GM12878 (cell line): ENCODE results near the gene SPHK2. TPM values are rescaled to one million over a fixed set of nuclear protein-coding genes. Genes with fewer than 3 reads are reported as not detected.

Source experiments
- ATAC-seq: fragments of 200-7000 bp; cut with Tn5 transposase; 3 replicates; pipeline ENCODE4 v1.9.1; 2020; ENCODE audit warnings: mild to moderate bottlenecking, moderate library complexity
- BruUV-seq: library from RNA; stranded (reverse); fragments of 400-500 nt; replicated peaks from 2 replicates; lab custom pipeline; 2021; lab: Mats Ljungman, UMichigan
- CTCF ChIA-PET: fragments of 300-600 bp; sonication (Branson Sonifier 250); formaldehyde crosslinking; extraction: SDS; loops from one replicate; lab custom pipeline; 2021; ENCODE audit warnings: inconsistent platforms; lab: Yijun Ruan, JAX
- POLR2A ChIA-PET: fragments of 350-600 bp; formaldehyde crosslinking; extraction: SDS; loops from one replicate; lab custom pipeline; 2021; ENCODE audit warnings: inconsistent platforms; lab: Charles Lee
- RAD21 ChIA-PET: fragments of 300-600 bp; sonication (Branson Sonifier 250); formaldehyde crosslinking; loops from one replicate; lab custom pipeline; 2023; ENCODE audit warnings: antibody characterized with exemption; ENCODE audit not compliant: unreplicated experiment; lab: Charles Lee
- SMC1A ChIA-PET: fragments of 300-600 bp; sonication (Branson Sonifier 250); formaldehyde crosslinking; loops from one replicate; lab custom pipeline; 2023; ENCODE audit not compliant: unreplicated experiment, uncharacterized antibody; lab: Charles Lee
- DNase-seq: peaks from one replicate; pipeline ENCODE4 v3.0.0-alpha.2; 2011; ENCODE audit warnings: low read depth, low spot score
- FAIRE-seq: peaks from 3 replicates; lab custom pipeline; 2011; peaks lifted over from hg19 to GRCh38; lab: Jason Lieb, UNC
- H2AFZ ChIP-seq: 2 replicates; pipeline ENCODE4 v1.6.0; 2011; ENCODE audit warnings: low read depth, low read length, control low read depth; ENCODE audit not compliant: control insufficient read depth
- H3K27ac ChIP-seq: 2 replicates; pipeline ENCODE4 v1.5.1; 2011; ENCODE audit warnings: control low read depth; ENCODE audit not compliant: control insufficient read depth, insufficient read depth
- H3K27me3 ChIP-seq, 2 experiments: replicated peaks in 1 of 2; 2 replicates each; pipeline versions ENCODE4 v1.6.0 to v1.6.1; 2011; ENCODE audit warnings: low read length in 1 of 2; ENCODE audit not compliant: control insufficient read depth in 2 of 2, insufficient read depth in 2 of 2
- H3K36me3 ChIP-seq, 2 experiments: 2 replicates each; pipeline ENCODE4 v1.5.1; 2011; ENCODE audit warnings: low read length in 1 of 2; ENCODE audit not compliant: control insufficient read depth in 2 of 2, insufficient read depth in 2 of 2
- H3K4me1 ChIP-seq: 2 replicates; pipeline ENCODE4 v1.6.1; 2011; ENCODE audit warnings: mild to moderate bottlenecking, low read length, moderate library complexity, mixed read lengths; ENCODE audit not compliant: control insufficient read depth, insufficient read depth
- H3K4me2 ChIP-seq: 2 replicates; pipeline ENCODE4 v1.6.0; 2011; ENCODE audit warnings: control low read depth; ENCODE audit not compliant: control insufficient read depth, insufficient read depth
- H3K4me3 ChIP-seq: fragments of 200-600 bp; sonication (generic); 2 replicates; pipeline ENCODE4 v1.5.1; 2016
- H3K79me2 ChIP-seq: 2 replicates; pipeline ENCODE4 v1.6.0; 2011; ENCODE audit warnings: low read length; ENCODE audit not compliant: control insufficient read depth, insufficient read depth
- H3K9ac ChIP-seq: 2 replicates; pipeline ENCODE4 v1.8.0; 2011; ENCODE audit warnings: low read length, control low read depth, mixed read lengths; ENCODE audit not compliant: control insufficient read depth, insufficient read depth
- H3K9me3 ChIP-seq: replicated peaks from 3 replicates; pipeline ENCODE4 v1.5.1; 2011; ENCODE audit warnings: mild to moderate bottlenecking, low read length; ENCODE audit not compliant: control insufficient read depth, insufficient read depth
- H4K20me1 ChIP-seq: 2 replicates; pipeline ENCODE4 v1.6.0; 2011; ENCODE audit not compliant: control insufficient read depth, insufficient read depth
- EED ChIP-seq: sonication (generic); IDR thresholded peaks from 2 replicates; pipeline ENCODE4 v1.6.1; 2016; ENCODE audit warnings: antibody characterized with exemption, low read depth
- EGR1 ChIP-seq, 2 experiments: IDR thresholded peaks; 1 replicate in 1 of 2; 2 replicates in 1 of 2; pipeline ENCODE4 v1.6.1; 2011 to 2012; ENCODE audit warnings: low read depth in 2 of 2, low read length in 2 of 2, borderline replicate concordance in 1 of 2, mild to moderate bottlenecking in 1 of 2, moderate library complexity in 1 of 2
- FOXK2 ChIP-seq: fragments of 450-650 bp; IDR thresholded peaks from 2 replicates; pipeline ENCODE4 v1.6.1; 2017; ENCODE audit warnings: mild to moderate bottlenecking, moderate library complexity
- HDGF ChIP-seq: fragments of 450-650 bp; IDR thresholded peaks from 2 replicates; pipeline ENCODE4 v1.6.1; 2016; ENCODE audit warnings: antibody characterized with exemption
- SMAD5 ChIP-seq: IDR thresholded peaks from 2 replicates; pipeline ENCODE4 v1.6.1; 2016; ENCODE audit warnings: antibody characterized with exemption, low read depth
- SREBF2 ChIP-seq: IDR thresholded peaks from 2 replicates; pipeline ENCODE4 v1.6.1; 2012; ENCODE audit warnings: mild to moderate bottlenecking, low read length
- TARDBP ChIP-seq: IDR thresholded peaks from 2 replicates; pipeline ENCODE4 v1.6.1; 2016; ENCODE audit warnings: borderline replicate concordance
- ZBED1 ChIP-seq: IDR thresholded peaks from 2 replicates; pipeline ENCODE4 v1.6.1; 2016; ENCODE audit warnings: borderline replicate concordance
- WGBS: methylation state at CpG from one replicate; pipeline ENCODE4 v1.1.6; 2016; ENCODE audit warnings: low lambda C conversion rate; ENCODE audit not compliant: insufficient replicate concordance, insufficient coverage; ENCODE audit errors: missing lambda C conversion rate; 5-methylcytosine and 5-hydroxymethylcytosine counted together
- in situ Hi-C: fragments of 300-500 bp; cut with MboI; formaldehyde crosslinking; loops from 9 replicates; pipeline ENCODE4 v1.14.3; 2018; ENCODE audit warnings: mixed read lengths
- intact Hi-C: fragments of 100-400 bp; cut with micrococcal nuclease; formaldehyde crosslinking; loops from one replicate; pipeline ENCODE4 v1.14.2; 2022; ENCODE audit not compliant: unreplicated experiment
- polyA plus RNA-seq, 11 experiments: library from polyadenylated mRNA; depleted of rRNA in 4 of 11; unstranded in 6 of 11; stranded (reverse) in 5 of 11; fragments of >200 nt; fragmentation: Nextera tagmentation in 4 of 11; fragmentation: Illumina TruSeq in 1 of 11; extraction: Ambion mirVana in 4 of 11; extraction: Trizol in 1 of 11; gene quantifications; 1 replicate in 1 of 11; 2 replicates in 10 of 11; pipeline versions ENCODE4 v1.2.1 to v1.2.3, GENCODE V29; 2011 to 2016; ENCODE audit warnings: inconsistent platforms in 2 of 11, missing spikeins in 2 of 11, low read depth in 1 of 11
- total RNA-seq, 4 experiments: library from RNA; depleted of rRNA in 3 of 4; stranded (reverse); fragments of >200 nt in 3 of 4; fragmentation: Illumina TruSeq in 1 of 4; extraction: Trizol in 1 of 4; gene quantifications; 2 replicates each; pipeline versions ENCODE4 v1.2.1 to v1.2.3, GENCODE V29; 2013 to 2021
- TF ChIP-seq, protein P1 (sequence below): fragments of 450-650 bp; IDR thresholded peaks from 2 replicates; pipeline ENCODE4 v1.6.1; 2017; ENCODE audit warnings: low read depth, mild to moderate bottlenecking, moderate library complexity
- TF ChIP-seq, protein P2 (sequence below): fragments of 450-650 bp; formaldehyde crosslinking; IDR thresholded peaks from 2 replicates; pipeline ENCODE4 v1.4.0; 2020; ENCODE audit warnings: mild to moderate bottlenecking, moderate library complexity

The SPHK2 gene
- total and polyA plus RNA-seq, 10 of the 15 experiments (the other 5 are each of a cell fraction or from before 2014, with no cell fraction given), result 0.37 to 40.5 (median 11.2) TPM

DNA sequence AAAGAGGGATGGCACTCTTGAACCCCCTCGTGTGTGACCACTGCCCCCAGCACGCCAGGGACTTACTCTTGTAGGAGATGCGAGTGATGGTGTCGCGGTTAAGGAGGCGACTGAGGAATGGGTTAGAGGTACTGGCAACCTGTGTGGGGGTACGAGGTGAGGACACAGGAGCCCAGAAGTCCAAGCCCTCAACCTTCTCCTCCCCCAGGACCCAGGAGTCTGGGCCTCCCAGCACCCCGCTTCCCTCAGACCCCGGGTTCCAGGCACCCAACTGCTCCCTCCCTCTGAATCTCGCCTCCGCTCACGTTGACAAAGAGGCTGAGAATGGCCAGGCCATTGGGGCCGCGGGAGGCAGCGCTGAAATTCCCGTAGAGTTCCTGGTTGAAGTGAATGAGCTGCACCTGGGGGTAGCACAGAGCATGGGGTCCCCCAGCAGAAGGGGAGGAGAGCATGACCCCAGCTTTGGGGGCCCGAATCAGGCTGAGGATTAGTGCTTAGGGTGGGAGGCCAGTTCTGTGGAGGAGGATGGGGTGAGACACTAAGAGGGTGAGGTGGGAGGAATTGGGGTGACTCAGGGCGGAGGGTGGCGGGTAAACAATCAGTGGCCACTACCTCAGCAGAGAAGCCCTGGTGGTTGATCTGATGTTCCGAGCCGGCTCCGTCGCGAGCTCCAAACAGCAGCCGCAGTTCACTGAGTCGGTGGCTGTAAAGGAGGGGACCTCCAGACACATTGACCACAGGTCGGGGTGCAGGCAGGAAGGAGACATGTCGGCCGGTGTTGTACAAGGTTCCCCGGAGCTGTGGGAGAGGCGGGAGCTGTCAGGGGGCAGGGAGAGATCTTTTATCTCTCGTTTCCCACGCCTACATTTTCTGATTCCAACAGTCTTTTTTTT lies 20.4 kb downstream of the SPHK2 start (continued):
- TF ChIP-seq ZBED1, result no peak
- no peak for TF ChIP-seq EGR1 (IDR thresholded peaks at IDR 0.05; ENCODE audit: borderline replicate concordance in 1 of 2, low read depth in 2 of 2, low read length in 2 of 2)
- no peak for TF ChIP-seq TARDBP
- TF ChIP-seq, protein P1, sequence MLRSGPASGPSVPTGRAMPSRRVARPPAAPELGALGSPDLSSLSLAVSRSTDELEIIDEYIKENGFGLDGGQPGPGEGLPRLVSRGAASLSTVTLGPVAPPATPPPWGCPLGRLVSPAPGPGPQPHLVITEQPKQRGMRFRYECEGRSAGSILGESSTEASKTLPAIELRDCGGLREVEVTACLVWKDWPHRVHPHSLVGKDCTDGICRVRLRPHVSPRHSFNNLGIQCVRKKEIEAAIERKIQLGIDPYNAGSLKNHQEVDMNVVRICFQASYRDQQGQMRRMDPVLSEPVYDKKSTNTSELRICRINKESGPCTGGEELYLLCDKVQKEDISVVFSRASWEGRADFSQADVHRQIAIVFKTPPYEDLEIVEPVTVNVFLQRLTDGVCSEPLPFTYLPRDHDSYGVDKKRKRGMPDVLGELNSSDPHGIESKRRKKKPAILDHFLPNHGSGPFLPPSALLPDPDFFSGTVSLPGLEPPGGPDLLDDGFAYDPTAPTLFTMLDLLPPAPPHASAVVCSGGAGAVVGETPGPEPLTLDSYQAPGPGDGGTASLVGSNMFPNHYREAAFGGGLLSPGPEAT, result no peak

DNA sequence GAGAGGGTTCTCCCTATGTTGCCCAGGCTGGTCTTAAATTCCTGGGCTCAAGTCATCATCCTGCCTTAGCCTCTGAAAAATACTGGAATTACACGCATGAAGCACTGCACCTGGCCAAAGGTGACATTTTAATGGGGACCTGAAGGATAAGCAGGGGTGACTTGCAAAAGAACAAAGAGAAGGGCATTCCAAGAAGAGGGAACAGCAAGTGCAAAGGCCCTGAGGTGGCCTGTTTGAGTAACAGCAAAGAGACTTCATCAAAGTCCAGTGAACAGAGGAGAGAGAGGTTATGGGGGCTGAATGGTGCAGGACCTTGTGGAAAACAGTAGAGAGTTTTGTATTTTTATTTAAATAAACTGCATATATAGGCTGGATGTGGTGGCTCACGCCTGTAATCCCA lies 22.5 kb downstream of the SPHK2 start:
- no peaks in the 10 kb centered on the region for H3K79me2 ChIP-seq
- SMC1A ChIA-PET, result interaction anchor here (0.9 kb wide), 1 partner anchor 140 kb away, joined by 4 read pairs; no protein-coding TSS in a partner anchor
- RAD21 ChIA-PET, result no interaction called here
- ATAC-seq, result no peak
- CTCF ChIA-PET, result interaction anchor here (0.6 kb wide), 1 partner anchor 358 kb away, joined by 3 read pairs; no protein-coding TSS in a partner anchor
- H3K4me1 ChIP-seq, result peaks cover 19% of the 10 kb centered on the region
- in situ Hi-C loops (loop anchor here (25.0 kb wide), 1 partner anchor 1245 kb away; the partner anchor contains the start of genes AKT1S1, IL4I1 and TBC1D17), intact Hi-C loops (no loop called here)
- POLR2A ChIA-PET, result interaction anchor here (0.6 kb wide), 1 partner anchor 54 kb away, joined by 5 read pairs; no protein-coding TSS in a partner anchor
- H3K27ac ChIP-seq, result no peak overlapping the region
- H3K27me3 ChIP-seq, result no peaks in the 10 kb centered on the region
- no peak overlapping the region for H2AFZ ChIP-seq
- no peaks in the 10 kb centered on the region for H3K36me3 ChIP-seq
- DNase-seq, result no peak
- no peak overlapping the region for H3K9ac ChIP-seq
- H3K4me3 ChIP-seq, result no peak overlapping the region
- H3K4me2 ChIP-seq, result no peak overlapping the region
- H4K20me1 ChIP-seq, result no peaks in the 10 kb centered on the region
- no peak for FAIRE-seq
- 52% methylated on average over 2 of the region's 2 CpGs for WGBS
- no TSS peak for BruUV-seq
- no peak for TF ChIP-seq FOXK2
- no peak for TF ChIP-seq SREBF2
- no peak for TF ChIP-seq SMAD5
- TF ChIP-seq, protein P2, sequence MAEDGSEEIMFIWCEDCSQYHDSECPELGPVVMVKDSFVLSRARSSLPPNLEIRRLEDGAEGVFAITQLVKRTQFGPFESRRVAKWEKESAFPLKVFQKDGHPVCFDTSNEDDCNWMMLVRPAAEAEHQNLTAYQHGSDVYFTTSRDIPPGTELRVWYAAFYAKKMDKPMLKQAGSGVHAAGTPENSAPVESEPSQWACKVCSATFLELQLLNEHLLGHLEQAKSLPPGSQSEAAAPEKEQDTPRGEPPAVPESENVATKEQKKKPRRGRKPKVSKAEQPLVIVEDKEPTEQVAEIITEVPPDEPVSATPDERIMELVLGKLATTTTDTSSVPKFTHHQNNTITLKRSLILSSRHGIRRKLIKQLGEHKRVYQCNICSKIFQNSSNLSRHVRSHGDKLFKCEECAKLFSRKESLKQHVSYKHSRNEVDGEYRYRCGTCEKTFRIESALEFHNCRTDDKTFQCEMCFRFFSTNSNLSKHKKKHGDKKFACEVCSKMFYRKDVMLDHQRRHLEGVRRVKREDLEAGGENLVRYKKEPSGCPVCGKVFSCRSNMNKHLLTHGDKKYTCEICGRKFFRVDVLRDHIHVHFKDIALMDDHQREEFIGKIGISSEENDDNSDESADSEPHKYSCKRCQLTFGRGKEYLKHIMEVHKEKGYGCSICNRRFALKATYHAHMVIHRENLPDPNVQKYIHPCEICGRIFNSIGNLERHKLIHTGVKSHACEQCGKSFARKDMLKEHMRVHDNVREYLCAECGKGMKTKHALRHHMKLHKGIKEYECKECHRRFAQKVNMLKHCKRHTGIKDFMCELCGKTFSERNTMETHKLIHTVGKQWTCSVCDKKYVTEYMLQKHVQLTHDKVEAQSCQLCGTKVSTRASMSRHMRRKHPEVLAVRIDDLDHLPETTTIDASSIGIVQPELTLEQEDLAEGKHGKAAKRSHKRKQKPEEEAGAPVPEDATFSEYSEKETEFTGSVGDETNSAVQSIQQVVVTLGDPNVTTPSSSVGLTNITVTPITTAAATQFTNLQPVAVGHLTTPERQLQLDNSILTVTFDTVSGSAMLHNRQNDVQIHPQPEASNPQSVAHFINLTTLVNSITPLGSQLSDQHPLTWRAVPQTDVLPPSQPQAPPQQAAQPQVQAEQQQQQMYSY (CRISPR knock-in tag), result no peak
- no peak for TF ChIP-seq EED
- TF ChIP-seq HDGF, result no peak
- TF ChIP-seq, all 136 proteins: peak for 0
- no peaks in the 10 kb centered on the region for H3K9me3 ChIP-seq
